ENCODE data around the gene WDR91.

WDR91 gene

GRCh38 chr7:135158874-135159273 is 52.5 kb downstream of the WDR91 start:
- no peak for DNase-seq

- no peak for DNase-seq
Measured at GRCh38 chr7:135158141-135158655, 53.1 kb downstream of the WDR91 start.

GRCh38 chr7:135156290-135156689 is 55.0 kb downstream of the WDR91 start:
- DNase-seq, result no peak

DNA sequence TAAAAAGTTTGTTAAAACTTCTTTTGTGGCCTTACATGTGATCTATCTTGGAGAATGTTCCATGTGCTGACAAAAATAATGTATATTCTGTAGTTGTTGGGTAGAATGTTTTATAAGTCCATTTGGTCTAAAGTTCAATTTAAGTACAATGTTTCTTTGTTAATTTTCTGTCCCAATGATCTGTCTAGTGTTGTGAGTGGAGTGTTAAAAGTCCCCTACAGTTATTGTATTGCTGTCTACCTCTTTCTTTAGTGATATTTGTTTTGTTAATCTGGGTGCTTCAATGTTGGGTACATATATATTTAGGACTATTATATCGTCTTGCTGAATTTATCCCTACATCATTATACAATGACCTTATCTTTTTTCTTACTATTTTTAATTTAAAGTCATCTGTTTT is 56.6 kb downstream of the WDR91 start:
- DNase-seq, result no peak

DNA sequence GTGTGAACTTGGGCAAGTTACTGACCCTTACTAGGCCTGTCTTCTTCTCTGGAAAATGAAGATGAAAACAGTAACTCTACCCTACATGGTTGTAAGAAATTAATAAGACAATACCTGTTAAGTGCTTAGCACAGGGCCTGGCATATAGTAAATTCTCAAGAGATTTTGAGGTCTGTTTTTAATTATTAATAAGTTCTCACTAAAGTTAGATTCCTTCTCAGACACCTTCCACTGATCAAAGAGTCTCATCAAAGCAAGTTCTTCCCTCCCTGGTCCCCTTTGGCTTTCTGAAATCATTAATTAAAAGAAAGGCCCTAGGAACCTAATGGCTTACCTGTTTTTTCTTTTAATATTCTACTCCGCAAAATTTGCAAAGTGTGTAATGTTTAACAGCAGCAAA is 58.9 kb downstream of the WDR91 start:
- DNase-seq, result no peak

GRCh38 chr7:135151533-135151932 is 59.8 kb downstream of the WDR91 start:
- DNase-seq, result no peak

DNA sequence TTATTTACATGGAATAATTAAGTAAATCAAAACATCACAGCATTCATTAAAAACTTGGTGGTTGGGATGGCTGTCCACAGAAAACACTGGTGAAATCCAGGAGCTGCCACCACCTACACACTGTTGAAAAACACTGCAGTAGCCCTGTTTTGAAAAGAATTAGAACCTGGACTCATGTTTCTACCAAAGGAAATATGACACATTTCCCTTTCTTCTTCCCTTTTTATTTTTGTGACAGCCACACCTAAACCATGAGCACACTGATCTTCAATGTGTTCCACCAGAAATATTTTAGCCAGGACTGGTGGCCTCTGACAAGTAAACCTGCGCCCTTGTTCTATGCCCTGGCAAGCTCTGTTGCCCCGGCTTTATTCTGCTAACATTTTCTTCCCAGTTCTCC is 60.2 kb downstream of the WDR91 start:
- DNase-seq, result no peak

DNA sequence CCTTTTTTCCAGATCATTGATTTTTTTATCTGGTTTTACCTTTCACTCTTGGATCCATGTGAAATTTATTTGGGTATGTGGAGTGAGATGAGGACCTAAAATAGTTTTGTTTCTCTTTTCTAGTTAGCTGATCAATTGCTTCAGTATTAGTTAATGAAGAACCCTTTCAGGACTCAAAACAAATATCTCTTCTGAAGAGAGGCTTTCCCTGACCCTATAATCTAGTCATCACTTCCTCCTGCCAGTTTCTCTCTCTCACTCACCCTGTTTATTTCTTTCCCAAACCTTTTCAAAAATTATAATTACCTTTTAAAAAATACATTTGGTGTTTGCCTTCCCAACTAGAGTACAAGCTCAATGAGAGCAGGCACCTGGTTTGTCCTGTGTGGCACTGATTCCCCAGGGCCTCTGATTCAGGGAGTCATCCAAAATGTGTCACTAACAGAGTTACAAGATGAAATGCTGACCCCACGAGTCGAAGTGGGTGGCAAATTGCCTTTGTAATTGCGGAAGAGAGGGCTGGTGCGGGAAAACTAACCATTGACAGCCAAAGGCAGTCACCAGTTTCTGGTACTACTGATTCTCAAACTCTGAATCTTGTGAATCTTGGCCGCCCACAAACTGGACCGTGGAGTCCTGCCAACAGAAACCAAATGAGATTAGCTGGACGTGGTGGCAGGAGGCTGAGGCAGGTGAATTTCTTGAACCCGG is 61.1 kb downstream of the WDR91 start:
- no peak for DNase-seq

DNA sequence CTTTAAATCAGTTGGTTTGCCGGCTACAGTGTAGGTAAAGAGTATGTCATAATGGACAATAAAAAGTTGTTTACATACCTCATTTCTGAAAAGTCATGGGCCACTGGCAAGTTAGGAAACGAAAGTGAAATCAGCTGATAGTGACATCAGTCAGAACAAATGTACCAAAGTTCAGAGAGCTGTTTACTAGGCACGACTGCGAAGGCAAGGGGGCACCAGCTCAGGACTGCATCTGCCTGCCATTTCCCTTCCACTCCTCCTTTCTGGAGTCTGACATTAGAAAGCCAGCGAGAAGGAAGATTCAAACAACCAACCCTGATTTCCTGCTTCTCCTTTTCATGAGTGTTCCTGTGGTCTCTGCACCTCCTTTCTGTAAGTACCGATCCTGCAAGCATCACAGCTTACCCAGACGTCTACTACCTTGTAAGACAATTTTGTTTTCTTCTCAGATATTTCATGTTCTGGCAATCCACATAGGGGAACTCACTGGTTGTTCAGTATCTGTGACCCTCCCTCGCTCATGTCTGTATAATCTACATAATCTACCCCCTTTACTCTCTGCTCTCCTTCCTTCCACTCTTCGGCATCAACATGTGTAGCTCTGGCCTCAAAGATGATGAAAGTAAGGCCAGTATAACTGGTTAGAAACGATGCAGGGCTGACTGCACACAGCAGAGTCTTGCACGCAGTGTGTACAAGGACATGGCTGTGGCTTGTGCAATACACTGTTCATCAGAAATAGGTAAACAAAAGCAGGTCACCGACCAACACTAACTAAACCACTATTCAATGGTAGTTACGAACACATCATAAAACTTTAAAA is 63.2 kb downstream of the WDR91 start, which contains the start of gene TMEM140:
TSS of gene TMEM140 (plus strand) at position 174 of the 823 bp plus-strand sequence. CDS start 16,370 bp downstream, outside the sequence.
- peak; percentile 63 for DNase-seq

DNA sequence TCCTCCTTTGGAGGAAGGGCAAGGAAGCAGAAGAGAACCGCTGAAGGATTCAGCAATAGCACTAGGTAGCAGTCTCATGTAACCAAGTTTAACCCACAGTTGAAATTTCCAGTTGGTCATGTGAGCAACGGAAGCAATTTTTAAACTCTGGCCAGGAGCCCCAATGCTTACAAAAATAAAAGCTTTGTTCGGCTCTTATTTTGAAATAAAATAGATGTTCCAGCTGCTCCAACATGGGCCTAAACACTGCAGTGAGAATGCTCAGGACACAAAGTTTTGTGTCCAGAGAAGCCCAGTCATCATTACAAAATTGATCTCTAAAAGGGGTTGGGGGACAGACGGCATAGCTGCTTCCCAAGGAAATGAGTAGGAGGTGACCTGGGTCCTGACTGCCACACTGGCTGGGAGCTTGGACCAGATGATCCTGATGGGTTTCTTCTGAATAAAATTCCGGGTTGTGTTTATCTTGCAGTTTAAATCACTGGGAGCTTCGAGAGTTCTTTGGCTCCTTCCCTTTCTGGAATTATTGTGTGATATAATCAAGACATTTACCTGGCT is 63.9 kb downstream of the WDR91 start:
- no peak for DNase-seq

GRCh38 chr7:135143885-135144668 is 67.2 kb downstream of the WDR91 start:
- no peak for DNase-seq

Measured in CD4-positive, alpha-beta T cell treated with Interleukin-17A for 4 hours (primary cell).